HG03025 (cell line): ENCODE data around the gene RAI1.

Experiments
- ATAC-seq: cut with Tn5 transposase; IDR thresholded peaks from one replicate; pipeline ENCODE4 v1.9.1; 2021; ENCODE audit warnings: mild to moderate bottlenecking, moderate library complexity; ENCODE audit not compliant: unreplicated experiment, low FRiP score

The RAI1 gene

GRCh38 chr17:17849845-17850373 is 168.7 kb downstream of the RAI1 start:
- no peak for ATAC-seq

- no peak for ATAC-seq
These were observed 170.1 kb downstream of the RAI1 start for GRCh38 chr17:17851103-17852002.

GRCh38 chr17:17852930-17853329 is 171.7 kb downstream of the RAI1 start:
- no peak for ATAC-seq

DNA sequence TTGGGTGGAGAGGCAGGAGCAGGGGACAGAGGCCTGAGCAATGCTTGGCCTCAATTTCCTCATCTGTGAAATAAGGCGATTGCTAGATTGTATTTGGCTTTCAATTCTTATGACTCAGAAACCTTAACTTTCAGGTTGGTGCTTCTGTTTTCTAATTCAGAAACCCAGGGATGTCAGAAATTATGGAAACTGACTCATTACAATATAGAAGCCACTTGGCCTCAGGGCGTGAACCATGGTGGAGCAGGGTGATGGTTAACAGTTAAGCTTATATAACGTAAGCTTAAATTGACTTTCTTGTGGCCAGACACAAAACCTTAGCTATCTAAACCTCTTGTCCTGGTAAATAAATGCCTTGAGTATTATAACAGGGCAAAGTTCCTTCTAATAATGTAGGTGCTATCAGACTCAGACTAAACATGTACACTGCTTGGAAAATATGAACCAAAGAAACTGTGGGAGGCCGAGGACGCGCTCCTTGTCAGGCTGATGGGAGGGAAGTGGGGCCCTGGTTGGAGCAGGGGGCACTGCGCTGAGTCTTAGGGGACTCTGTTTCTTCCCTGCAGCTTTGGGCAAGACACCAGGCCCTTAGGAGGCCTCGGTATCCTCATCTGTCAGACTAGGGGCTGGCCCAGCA is 172.7 kb downstream of the RAI1 start:
- no peak for ATAC-seq

DNA sequence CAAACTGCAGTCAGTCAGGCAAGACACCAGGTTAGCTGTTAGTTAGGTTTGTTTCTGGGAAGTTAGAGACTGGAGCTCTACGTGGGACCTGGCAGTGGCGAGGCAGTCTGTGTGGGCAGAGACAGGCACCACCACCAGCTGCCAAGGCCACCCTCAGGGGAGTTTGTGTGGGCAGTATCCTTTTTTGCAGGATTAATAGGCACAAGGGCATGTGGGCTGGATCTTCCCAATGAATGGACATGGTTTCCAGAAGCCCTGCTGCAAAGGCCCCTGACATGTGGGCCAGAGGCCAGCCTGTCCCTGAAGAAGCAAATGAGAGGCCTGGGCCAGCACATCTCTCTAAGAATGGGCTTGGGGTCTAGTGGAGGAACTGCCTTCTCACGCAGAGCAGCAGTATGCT is 174.7 kb downstream of the RAI1 start:
- ATAC-seq, result no peak

DNA sequence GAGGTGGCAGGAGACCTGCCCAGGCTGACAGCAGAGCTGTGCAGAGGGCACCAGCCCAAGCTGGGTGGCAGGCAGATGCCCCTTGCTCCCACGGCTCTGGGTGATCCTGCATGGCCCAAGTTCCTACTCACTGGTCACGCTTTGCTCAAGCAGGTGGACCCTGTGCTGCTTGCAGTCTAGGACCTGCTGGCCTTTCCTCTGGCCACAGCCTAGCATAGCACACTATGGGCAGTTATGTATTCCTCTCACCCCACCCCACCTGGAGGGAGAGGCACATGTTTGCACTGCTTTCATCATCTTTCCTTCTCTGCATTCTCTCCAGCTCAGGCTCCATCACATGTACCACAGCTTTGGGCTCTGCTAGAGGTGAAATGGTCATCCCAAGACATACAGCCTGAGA is 175.1 kb downstream of the RAI1 start:
- ATAC-seq, result no peak

- no peak for ATAC-seq
These were observed 176.2 kb downstream of the RAI1 start for GRCh38 chr17:17857496-17857895.

- no peak for ATAC-seq
These were observed 178.9 kb downstream of the RAI1 start for GRCh38 chr17:17859909-17860765.

- no peak for ATAC-seq
These were observed 179.5 kb downstream of the RAI1 start for GRCh38 chr17:17860766-17861107.
